Panc1 (cell line): ENCODE data around the gene SLIT3. TPM values are rescaled to one million over a fixed set of nuclear protein-coding genes. Genes with fewer than 3 reads are reported as not detected.

Experiments used
- ATAC-seq: fragments of 200-7000 bp; cut with Tn5 transposase; 2 replicates; pipeline ENCODE4 v1.9.1; 2020; ENCODE audit warnings: mild to moderate bottlenecking, moderate library complexity
- BruUV-seq: library from RNA; stranded (reverse); fragments of 400-500 nt; replicated peaks from 2 replicates; lab custom pipeline; 2021; lab: Mats Ljungman, UMichigan
- CTCF ChIA-PET: fragments of 300-600 bp; sonication (Branson Sonifier 250); formaldehyde crosslinking; loops from one replicate; lab custom pipeline; 2022; ENCODE audit warnings: antibody characterized with exemption; lab: Charles Lee
- POLR2A ChIA-PET: fragments of 300-600 bp; sonication (Branson Sonifier 250); formaldehyde crosslinking; loops from one replicate; lab custom pipeline; 2022; ENCODE audit warnings: antibody characterized with exemption; lab: Charles Lee
- DNase-seq: peaks from one replicate; pipeline ENCODE4 v3.0.0-alpha.2; 2010; ENCODE audit warnings: low read depth, low spot score
- H3K27ac ChIP-seq: 2 replicates; pipeline ENCODE4 v1.5.1; 2011; ENCODE audit warnings: mild to moderate bottlenecking, low read length, inconsistent platforms
- H3K27me3 ChIP-seq: fragments of 200-500 bp; sonication (Bioruptor generic); 2 replicates; pipeline ENCODE4 v1.6.0; 2014; ENCODE audit warnings: low read length, inconsistent platforms; ENCODE audit not compliant: control insufficient read depth, insufficient read depth
- H3K36me3 ChIP-seq: fragments of 200-500 bp; sonication (Bioruptor generic); 2 replicates; pipeline ENCODE4 v1.5.1; 2014; ENCODE audit warnings: inconsistent platforms, mild to moderate bottlenecking, low read length, moderate library complexity; ENCODE audit not compliant: control insufficient read depth, insufficient read depth
- H3K4me1 ChIP-seq: 2 replicates; pipeline ENCODE4 v1.5.1; 2011; ENCODE audit warnings: inconsistent platforms, mild to moderate bottlenecking, low read length, moderate library complexity; ENCODE audit not compliant: control insufficient read depth, insufficient read depth
- H3K4me3 ChIP-seq, 2 experiments: 2 replicates each; pipeline ENCODE4 v1.5.1; 2011 to 2012; ENCODE audit warnings: low read depth in 2 of 2, low read length in 2 of 2, mild to moderate bottlenecking in 2 of 2, inconsistent platforms in 1 of 2, moderate library complexity in 1 of 2
- H3K9me3 ChIP-seq: fragments of 200-500 bp; sonication (Bioruptor generic); 2 replicates; pipeline ENCODE4 v1.5.1; 2014; ENCODE audit warnings: low read depth, mild to moderate bottlenecking, inconsistent platforms, low read length, moderate library complexity; ENCODE audit not compliant: control insufficient read depth, insufficient read depth
- POLR2AphosphoS5 ChIP-seq: IDR thresholded peaks from 2 replicates; pipeline ENCODE4 v1.6.1; 2012; ENCODE audit warnings: mild to moderate bottlenecking, low read depth, low read length, moderate library complexity
- REST ChIP-seq, 2 experiments: IDR thresholded peaks; 2 replicates each; pipeline ENCODE4 v1.6.1; 2011 to 2012; ENCODE audit warnings: low read depth in 2 of 2, control low read depth in 1 of 2, low read length in 1 of 2, mild to moderate bottlenecking in 1 of 2, moderate library complexity in 1 of 2; ENCODE audit not compliant: insufficient read depth in 1 of 2
- SIN3A ChIP-seq: IDR thresholded peaks from 2 replicates; pipeline ENCODE4 v1.6.1; 2012; ENCODE audit warnings: low read depth, mild to moderate bottlenecking, low read length, moderate library complexity, borderline replicate concordance; ENCODE audit not compliant: insufficient read depth
- TCF7L2 ChIP-seq: IDR thresholded peaks from 2 replicates; pipeline ENCODE4 v1.6.1; 2011; ENCODE audit warnings: mild to moderate bottlenecking, low read depth, low read length, inconsistent platforms
- in situ Hi-C: cut with HindIII; loops from 2 replicates; pipeline ENCODE4 v1.10.0; 2016; ENCODE audit warnings: low sequenced_read_pairs, low pct_unique_long_range_greater_than_20kb
- intact Hi-C: fragments of 100-400 bp; cut with micrococcal nuclease; formaldehyde crosslinking; loops from one replicate; pipeline ENCODE4 v1.10.0; 2022; ENCODE audit not compliant: unreplicated experiment
- total RNA-seq: library from RNA; stranded (reverse); gene quantifications from one replicate; pipeline ENCODE4 v1.2.1, GENCODE V29; 2021; ENCODE audit not compliant: unreplicated experiment
- TF ChIP-seq, protein P1 (sequence below): fragments of 450-650 bp; IDR thresholded peaks from 2 replicates; pipeline ENCODE4 v1.5.1; 2017; ENCODE audit warnings: mild to moderate bottlenecking

Gene SLIT3
- total RNA-seq, 1 experiment from 2014 or later = 26.4 TPM

DNA sequence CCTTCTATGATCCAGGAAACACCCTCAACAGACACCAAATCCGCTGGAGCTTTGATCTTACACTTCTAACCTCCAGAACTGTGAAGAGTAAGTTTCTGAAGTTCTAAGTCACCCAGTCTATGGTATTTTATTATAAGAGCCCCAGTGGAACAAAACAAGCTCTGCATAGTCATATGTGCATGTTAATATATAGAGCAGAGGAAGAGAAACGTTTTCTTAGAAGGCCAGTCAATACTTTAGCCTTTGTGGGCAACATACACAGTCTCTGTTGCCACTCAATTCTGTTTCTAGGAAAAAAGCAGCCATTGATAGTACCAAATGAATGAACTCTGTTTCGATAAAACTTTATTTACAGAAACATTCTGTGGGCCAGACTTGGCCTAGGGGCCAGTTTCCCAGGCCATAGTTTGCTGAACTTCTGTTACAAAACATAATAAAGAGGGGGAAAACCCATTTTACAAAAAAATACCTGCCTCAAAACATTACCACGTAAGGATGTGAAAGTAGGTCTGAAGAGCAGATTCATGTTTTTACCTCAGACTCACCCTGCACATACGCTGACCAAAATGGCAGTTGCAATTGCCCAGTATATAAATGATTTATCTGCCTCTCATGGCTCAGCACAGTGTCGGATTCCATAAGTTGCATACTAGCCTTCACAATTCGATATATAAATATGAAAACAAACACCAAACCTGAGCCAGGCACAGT, 350.5 kb downstream of the SLIT3 start:
- ATAC-seq = no peak
- no peak overlapping the region for H3K27ac ChIP-seq
- no peak for DNase-seq
- intact Hi-C loops (no loop called here), in situ Hi-C loops (no loop called here)
- H3K36me3 ChIP-seq = no peaks in the 10 kb centered on the region
- no TSS peak for BruUV-seq
- ChIA-PET POLR2A (no interaction called here), CTCF (no interaction called here)
- H3K9me3 ChIP-seq = no peaks in the 10 kb centered on the region
- no peaks in the 10 kb centered on the region for H3K27me3 ChIP-seq
- H3K4me3 ChIP-seq = no peak overlapping the region
- H3K4me1 ChIP-seq = no peaks in the 10 kb centered on the region
- no peak for TF ChIP-seq POLR2AphosphoS5
- TF ChIP-seq REST (IDR thresholded peaks at IDR 0.05; ENCODE audit: insufficient read depth in 1 of 2, low read depth in 2 of 2, low read length in 1 of 2) = no peak
- TF ChIP-seq, protein P1, sequence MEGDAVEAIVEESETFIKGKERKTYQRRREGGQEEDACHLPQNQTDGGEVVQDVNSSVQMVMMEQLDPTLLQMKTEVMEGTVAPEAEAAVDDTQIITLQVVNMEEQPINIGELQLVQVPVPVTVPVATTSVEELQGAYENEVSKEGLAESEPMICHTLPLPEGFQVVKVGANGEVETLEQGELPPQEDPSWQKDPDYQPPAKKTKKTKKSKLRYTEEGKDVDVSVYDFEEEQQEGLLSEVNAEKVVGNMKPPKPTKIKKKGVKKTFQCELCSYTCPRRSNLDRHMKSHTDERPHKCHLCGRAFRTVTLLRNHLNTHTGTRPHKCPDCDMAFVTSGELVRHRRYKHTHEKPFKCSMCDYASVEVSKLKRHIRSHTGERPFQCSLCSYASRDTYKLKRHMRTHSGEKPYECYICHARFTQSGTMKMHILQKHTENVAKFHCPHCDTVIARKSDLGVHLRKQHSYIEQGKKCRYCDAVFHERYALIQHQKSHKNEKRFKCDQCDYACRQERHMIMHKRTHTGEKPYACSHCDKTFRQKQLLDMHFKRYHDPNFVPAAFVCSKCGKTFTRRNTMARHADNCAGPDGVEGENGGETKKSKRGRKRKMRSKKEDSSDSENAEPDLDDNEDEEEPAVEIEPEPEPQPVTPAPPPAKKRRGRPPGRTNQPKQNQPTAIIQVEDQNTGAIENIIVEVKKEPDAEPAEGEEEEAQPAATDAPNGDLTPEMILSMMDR = no peak
- TF ChIP-seq TCF7L2 = no peak
- no peak for TF ChIP-seq SIN3A

DNA sequence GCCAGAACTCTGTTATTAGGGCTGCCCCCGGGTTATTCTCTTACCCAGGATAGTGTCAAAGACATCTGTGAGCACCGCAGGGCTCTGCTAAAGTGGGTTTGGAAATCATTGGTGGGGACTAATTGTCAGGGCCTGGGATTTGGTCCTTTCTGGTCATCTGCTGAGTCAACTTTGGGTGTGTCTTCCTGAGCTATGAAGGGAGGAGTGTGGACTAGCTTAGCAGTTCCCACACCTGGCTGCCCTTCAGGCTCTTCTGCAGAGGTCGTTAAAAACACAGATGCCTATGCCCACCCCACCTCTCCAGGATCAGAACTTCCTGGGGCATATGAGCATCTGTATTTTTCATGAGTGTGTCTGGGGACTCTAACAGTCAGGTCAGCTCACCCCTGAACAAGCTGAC, 352.2 kb downstream of the SLIT3 start:
- in situ Hi-C loops = no loop called here
- no peaks in the 10 kb centered on the region for H3K4me1 ChIP-seq
- H3K27ac ChIP-seq = no peak overlapping the region
- no peaks in the 10 kb centered on the region for H3K27me3 ChIP-seq
- CTCF ChIA-PET = interaction anchor here (0.6 kb wide), 1 partner anchor 516 kb away, joined by 3 read pairs; no protein-coding TSS in a partner anchor
- POLR2A ChIA-PET = interaction anchor here (0.5 kb wide), 1 partner anchor 30 kb away, joined by 8 read pairs; no protein-coding TSS in a partner anchor
- H3K9me3 ChIP-seq = no peaks in the 10 kb centered on the region
- ATAC-seq = no peak
- TF ChIP-seq TCF7L2 (no peak), REST (IDR thresholded peaks at IDR 0.05; ENCODE audit: insufficient read depth in 1 of 2, low read depth in 2 of 2, low read length in 1 of 2) (no peak), POLR2AphosphoS5 (no peak)
- TF ChIP-seq, protein P1 = no peak
- intact Hi-C loops = loop anchor here (10.0 kb wide), 1 partner anchor 244 kb away; no protein-coding TSS in a partner anchor
- no peaks in the 10 kb centered on the region for H3K36me3 ChIP-seq
- DNase-seq = no peak
- no peak overlapping the region for H3K4me3 ChIP-seq
- BruUV-seq = no TSS peak
